GM12878 (cell line): Measurements from ENCODE around the gene ITIH5. TPM values are rescaled to one million over a fixed set of nuclear protein-coding genes. Genes with fewer than 3 reads are reported as not detected.

ENCODE experiments used
- ATAC-seq: fragments of 200-7000 bp; cut with Tn5 transposase; 3 replicates; pipeline ENCODE4 v1.9.1; 2020; ENCODE audit warnings: mild to moderate bottlenecking, moderate library complexity
- BruUV-seq: library from RNA; stranded (reverse); fragments of 400-500 nt; replicated peaks from 2 replicates; lab custom pipeline; 2021; lab: Mats Ljungman, UMichigan
- CTCF ChIA-PET: fragments of 300-600 bp; sonication (Branson Sonifier 250); formaldehyde crosslinking; extraction: SDS; loops from one replicate; lab custom pipeline; 2021; ENCODE audit warnings: inconsistent platforms; lab: Yijun Ruan, JAX
- POLR2A ChIA-PET: fragments of 350-600 bp; formaldehyde crosslinking; extraction: SDS; loops from one replicate; lab custom pipeline; 2021; ENCODE audit warnings: inconsistent platforms; lab: Charles Lee
- RAD21 ChIA-PET: fragments of 300-600 bp; sonication (Branson Sonifier 250); formaldehyde crosslinking; loops from one replicate; lab custom pipeline; 2023; ENCODE audit warnings: antibody characterized with exemption; ENCODE audit not compliant: unreplicated experiment; lab: Charles Lee
- SMC1A ChIA-PET: fragments of 300-600 bp; sonication (Branson Sonifier 250); formaldehyde crosslinking; loops from one replicate; lab custom pipeline; 2023; ENCODE audit not compliant: unreplicated experiment, uncharacterized antibody; lab: Charles Lee
- DNase-seq: peaks from one replicate; pipeline ENCODE4 v3.0.0-alpha.2; 2011; ENCODE audit warnings: low read depth, low spot score
- FAIRE-seq: peaks from 3 replicates; lab custom pipeline; 2011; peaks lifted over from hg19 to GRCh38; lab: Jason Lieb, UNC
- H2AFZ ChIP-seq: 2 replicates; pipeline ENCODE4 v1.6.0; 2011; ENCODE audit warnings: low read depth, low read length, control low read depth; ENCODE audit not compliant: control insufficient read depth
- H3K27ac ChIP-seq: 2 replicates; pipeline ENCODE4 v1.5.1; 2011; ENCODE audit warnings: control low read depth; ENCODE audit not compliant: control insufficient read depth, insufficient read depth
- H3K27me3 ChIP-seq, 2 experiments: replicated peaks in 1 of 2; 2 replicates each; pipeline versions ENCODE4 v1.6.0 to v1.6.1; 2011; ENCODE audit warnings: low read length in 1 of 2; ENCODE audit not compliant: control insufficient read depth in 2 of 2, insufficient read depth in 2 of 2
- H3K36me3 ChIP-seq, 2 experiments: 2 replicates each; pipeline ENCODE4 v1.5.1; 2011; ENCODE audit warnings: low read length in 1 of 2; ENCODE audit not compliant: control insufficient read depth in 2 of 2, insufficient read depth in 2 of 2
- H3K4me1 ChIP-seq: 2 replicates; pipeline ENCODE4 v1.6.1; 2011; ENCODE audit warnings: mild to moderate bottlenecking, low read length, moderate library complexity, mixed read lengths; ENCODE audit not compliant: control insufficient read depth, insufficient read depth
- H3K4me2 ChIP-seq: 2 replicates; pipeline ENCODE4 v1.6.0; 2011; ENCODE audit warnings: control low read depth; ENCODE audit not compliant: control insufficient read depth, insufficient read depth
- H3K4me3 ChIP-seq: fragments of 200-600 bp; sonication (generic); 2 replicates; pipeline ENCODE4 v1.5.1; 2016
- H3K79me2 ChIP-seq: 2 replicates; pipeline ENCODE4 v1.6.0; 2011; ENCODE audit warnings: low read length; ENCODE audit not compliant: control insufficient read depth, insufficient read depth
- H3K9ac ChIP-seq: 2 replicates; pipeline ENCODE4 v1.8.0; 2011; ENCODE audit warnings: low read length, control low read depth, mixed read lengths; ENCODE audit not compliant: control insufficient read depth, insufficient read depth
- H3K9me3 ChIP-seq: replicated peaks from 3 replicates; pipeline ENCODE4 v1.5.1; 2011; ENCODE audit warnings: mild to moderate bottlenecking, low read length; ENCODE audit not compliant: control insufficient read depth, insufficient read depth
- H4K20me1 ChIP-seq: 2 replicates; pipeline ENCODE4 v1.6.0; 2011; ENCODE audit not compliant: control insufficient read depth, insufficient read depth
- BCL11A ChIP-seq: IDR thresholded peaks from 2 replicates; pipeline ENCODE4 v1.6.1; 2011; ENCODE audit warnings: low read depth, low read length
- BMI1 ChIP-seq: fragments of 450-650 bp; IDR thresholded peaks from 2 replicates; pipeline ENCODE4 v1.6.1; 2016; ENCODE audit warnings: mild to moderate bottlenecking, moderate library complexity, borderline replicate concordance
- DPF2 ChIP-seq: fragments of 450-650 bp; IDR thresholded peaks from 2 replicates; pipeline ENCODE4 v1.6.1; 2017; ENCODE audit warnings: mild to moderate bottlenecking
- ESRRA ChIP-seq: IDR thresholded peaks from 2 replicates; pipeline ENCODE4 v1.6.1; 2012; ENCODE audit warnings: mild to moderate bottlenecking, low read length, improper control_type of control experiment
- GATAD2B ChIP-seq: fragments of 450-650 bp; conservative IDR thresholded peaks from 2 replicates; pipeline ENCODE4 v1.6.1; 2017; ENCODE audit warnings: low read depth, mild to moderate bottlenecking, moderate library complexity
- IRF3 ChIP-seq: fragments of 450-650 bp; IDR thresholded peaks from 2 replicates; pipeline ENCODE4 v1.6.1; 2014; ENCODE audit warnings: mild to moderate bottlenecking
- SRF ChIP-seq, 2 experiments: IDR thresholded peaks; 2 replicates each; pipeline ENCODE4 v1.6.1; 2011; ENCODE audit warnings: low read depth in 2 of 2, low read length in 2 of 2, mild to moderate bottlenecking in 1 of 2, moderate library complexity in 1 of 2
- SUPT20H ChIP-seq: IDR thresholded peaks from 2 replicates; pipeline ENCODE4 v1.6.1; 2011; ENCODE audit warnings: low read depth, mild to moderate bottlenecking, low read length, moderate library complexity, borderline replicate concordance; ENCODE audit not compliant: control insufficient read depth
- TBL1XR1 ChIP-seq: IDR thresholded peaks from 2 replicates; pipeline ENCODE4 v1.6.1; 2012; ENCODE audit warnings: low read depth, low read length, improper control_type of control experiment
- TCF3 ChIP-seq: IDR thresholded peaks from 2 replicates; pipeline ENCODE4 v1.6.1; 2012; ENCODE audit warnings: low read depth, mild to moderate bottlenecking, low read length, borderline replicate concordance; ENCODE audit not compliant: insufficient read depth
- ZNF687 ChIP-seq: fragments of 450-650 bp; IDR thresholded peaks from 2 replicates; pipeline ENCODE4 v1.6.1; 2017; ENCODE audit warnings: mild to moderate bottlenecking, moderate library complexity
- whole genome bisulfite sequencing: methylation state at CpG from one replicate; pipeline ENCODE4 v1.1.6; 2016; ENCODE audit warnings: low lambda C conversion rate; ENCODE audit not compliant: insufficient replicate concordance, insufficient coverage; ENCODE audit errors: missing lambda C conversion rate; 5-methylcytosine and 5-hydroxymethylcytosine counted together
- in situ Hi-C: fragments of 300-500 bp; cut with MboI; formaldehyde crosslinking; loops from 9 replicates; pipeline ENCODE4 v1.14.3; 2018; ENCODE audit warnings: mixed read lengths
- intact Hi-C: fragments of 100-400 bp; cut with micrococcal nuclease; formaldehyde crosslinking; loops from one replicate; pipeline ENCODE4 v1.14.2; 2022; ENCODE audit not compliant: unreplicated experiment
- polyA plus RNA-seq, 11 experiments: library from polyadenylated mRNA; depleted of rRNA in 4 of 11; unstranded in 6 of 11; stranded (reverse) in 5 of 11; fragments of >200 nt; fragmentation: Nextera tagmentation in 4 of 11; fragmentation: Illumina TruSeq in 1 of 11; extraction: Ambion mirVana in 4 of 11; extraction: Trizol in 1 of 11; gene quantifications; 1 replicate in 1 of 11; 2 replicates in 10 of 11; pipeline versions ENCODE4 v1.2.1 to v1.2.3, GENCODE V29; 2011 to 2016; ENCODE audit warnings: inconsistent platforms in 2 of 11, missing spikeins in 2 of 11, low read depth in 1 of 11
- total RNA-seq, 4 experiments: library from RNA; depleted of rRNA in 3 of 4; stranded (reverse); fragments of >200 nt in 3 of 4; fragmentation: Illumina TruSeq in 1 of 4; extraction: Trizol in 1 of 4; gene quantifications; 2 replicates each; pipeline versions ENCODE4 v1.2.1 to v1.2.3, GENCODE V29; 2013 to 2021

Gene ITIH5
- total and polyA plus RNA-seq, 10 of the 15 experiments (the other 5 are each of a cell fraction or from before 2014, with no cell fraction given) = 0.14 to 0.43 (median 0.21) TPM; not detected in 7

- in situ Hi-C loops = no loop called here
- CTCF ChIA-PET = interaction anchor here (0.6 to 1.2 kb wide), 4 partner anchors 14 to 140 kb away, joined by 3 to 4 read pairs (median 3); no protein-coding TSS in a partner anchor
- Histone ChIP-seq H3K4me2 (no peak overlapping the region), H2AFZ (no peak overlapping the region), H3K36me3 (no peaks in the 10 kb centered on the region), H3K27me3 (no peaks in the 10 kb centered on the region), H3K79me2 (no peaks in the 10 kb centered on the region), H4K20me1 (no peaks in the 10 kb centered on the region), H3K4me1 (no peaks in the 10 kb centered on the region), H3K9me3 (no peaks in the 10 kb centered on the region), H3K4me3 (no peak overlapping the region), H3K9ac (no peak overlapping the region), H3K27ac (no peak overlapping the region)
- SMC1A ChIA-PET = no interaction called here
- no TSS peak for BruUV-seq
- TF ChIP-seq BMI1 (no peak), SRF (IDR thresholded peaks at IDR 0.05; ENCODE audit: low read depth in 2 of 2, low read length in 2 of 2) (no peak), TBL1XR1 (no peak)
- RAD21 ChIA-PET = no interaction called here
- WGBS = 43% methylated on average over 7 of the region's 7 CpGs
- POLR2A ChIA-PET = no interaction called here
- FAIRE-seq (no peak), DNase-seq (no peak), ATAC-seq (no peak)
- intact Hi-C loops = no loop called here
These were observed 119.6 kb downstream of the ITIH5 start for GRCh38 chr10:7547206-7547605.

GRCh38 chr10:7546385-7546967, 120.3 kb downstream of the ITIH5 start:
- FAIRE-seq (no peak), ATAC-seq (no peak), DNase-seq (no peak)
- intact Hi-C loops = no loop called here
- ChIA-PET CTCF (interaction anchor here (0.6 to 1.0 kb wide), 3 partner anchors 13 to 140 kb away, joined by 3 to 4 read pairs (median 3); no protein-coding TSS in a partner anchor), RAD21 (no interaction called here), POLR2A (no interaction called here), SMC1A (no interaction called here)
- in situ Hi-C loops = no loop called here
- Histone ChIP-seq H3K79me2 (no peaks in the 10 kb centered on the region), H3K4me1 (no peaks in the 10 kb centered on the region), H3K9me3 (no peaks in the 10 kb centered on the region), H3K27ac (no peak overlapping the region), H3K4me3 (no peak overlapping the region), H4K20me1 (no peaks in the 10 kb centered on the region), H3K9ac (no peak overlapping the region), H3K27me3 (no peaks in the 10 kb centered on the region), H3K36me3 (no peaks in the 10 kb centered on the region), H2AFZ (no peak overlapping the region), H3K4me2 (no peak overlapping the region)
- WGBS = 56% methylated on average over 10 of the region's 10 CpGs
- BruUV-seq = no TSS peak
- TF ChIP-seq ZNF687 (no peak), BCL11A (no peak), TCF3 (no peak), DPF2 (no peak), GATAD2B (no peak), IRF3 (no peak), ESRRA (no peak), SUPT20H (no peak)
